GM13976 (cell line): ENCODE measurements around the gene FAF1.
"Not testable (repeated sequence)": the region's sequence is repeated elsewhere in the genome, so short reads cannot be mapped to it uniquely, and the experiment has no call there.

Source experiments
- DNase-seq: peaks from one replicate; pipeline ENCODE4 v3.0.0; 2012; ENCODE audit warnings: low spot score
- in situ Hi-C: fragments of 300-500 bp; cut with MboI; formaldehyde crosslinking; loops from one replicate; pipeline ENCODE4 v1.12.0; 2022; ENCODE audit warnings: low sequenced_read_pairs, mixed read lengths, inconsistent platforms; ENCODE audit not compliant: unreplicated experiment
- TF ChIP-seq, protein P1 (sequence below): IDR thresholded peaks from 2 replicates; pipeline ENCODE4 v1.5.1; 2012; ENCODE audit warnings: borderline replicate concordance, mild to moderate bottlenecking; ENCODE audit not compliant: insufficient read depth; ENCODE audit errors: extremely low read depth, missing control alignments, control extremely low read depth

Gene FAF1

DNA sequence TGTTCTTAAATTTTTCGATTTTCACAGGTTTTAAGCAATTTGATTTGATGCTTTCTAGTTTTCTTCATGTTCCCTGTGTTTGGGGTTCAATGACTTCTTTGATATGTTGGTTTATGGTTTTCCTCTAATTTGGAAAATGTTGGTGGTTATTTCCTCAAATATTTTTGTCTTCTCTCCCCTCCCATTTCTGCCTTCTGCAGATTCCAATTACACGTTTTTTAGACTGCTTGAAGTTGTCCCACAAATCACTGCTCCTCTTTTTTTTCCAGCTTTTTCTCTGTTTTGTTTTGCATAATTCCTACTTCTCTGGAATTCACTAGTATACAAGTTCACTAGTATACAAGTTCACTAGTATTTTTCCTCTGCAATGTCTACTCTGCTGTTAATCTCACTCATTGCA is 61.3 kb downstream of the FAF1 start:
- in situ Hi-C loops, result no loop called here
- TF ChIP-seq, protein P1, sequence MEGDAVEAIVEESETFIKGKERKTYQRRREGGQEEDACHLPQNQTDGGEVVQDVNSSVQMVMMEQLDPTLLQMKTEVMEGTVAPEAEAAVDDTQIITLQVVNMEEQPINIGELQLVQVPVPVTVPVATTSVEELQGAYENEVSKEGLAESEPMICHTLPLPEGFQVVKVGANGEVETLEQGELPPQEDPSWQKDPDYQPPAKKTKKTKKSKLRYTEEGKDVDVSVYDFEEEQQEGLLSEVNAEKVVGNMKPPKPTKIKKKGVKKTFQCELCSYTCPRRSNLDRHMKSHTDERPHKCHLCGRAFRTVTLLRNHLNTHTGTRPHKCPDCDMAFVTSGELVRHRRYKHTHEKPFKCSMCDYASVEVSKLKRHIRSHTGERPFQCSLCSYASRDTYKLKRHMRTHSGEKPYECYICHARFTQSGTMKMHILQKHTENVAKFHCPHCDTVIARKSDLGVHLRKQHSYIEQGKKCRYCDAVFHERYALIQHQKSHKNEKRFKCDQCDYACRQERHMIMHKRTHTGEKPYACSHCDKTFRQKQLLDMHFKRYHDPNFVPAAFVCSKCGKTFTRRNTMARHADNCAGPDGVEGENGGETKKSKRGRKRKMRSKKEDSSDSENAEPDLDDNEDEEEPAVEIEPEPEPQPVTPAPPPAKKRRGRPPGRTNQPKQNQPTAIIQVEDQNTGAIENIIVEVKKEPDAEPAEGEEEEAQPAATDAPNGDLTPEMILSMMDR, result no peak

DNA sequence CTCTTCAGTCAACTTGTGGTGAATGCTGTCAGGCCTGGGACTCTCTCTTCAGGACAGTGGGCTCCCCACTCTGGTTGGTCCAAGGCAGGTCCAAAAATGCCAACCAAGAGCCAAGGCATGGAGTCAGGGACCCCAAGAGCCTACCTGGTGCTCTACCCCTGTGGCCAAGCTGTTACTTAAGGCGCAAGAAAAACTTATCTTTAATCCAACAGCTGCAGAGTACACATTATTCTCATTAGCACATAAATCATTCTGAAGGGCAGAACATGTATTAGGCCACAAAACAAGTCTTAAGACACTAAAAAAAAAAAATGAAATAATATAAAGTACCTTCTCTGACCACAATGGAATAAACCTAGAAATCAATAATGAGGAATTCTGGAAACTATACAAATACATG is 65.7 kb downstream of the FAF1 start:
- in situ Hi-C loops, result no loop called here
- TF ChIP-seq, protein P1, result no peak
- no peak for DNase-seq

More for the DNA sequence above, 61.3 kb downstream of the FAF1 start:
- DNase-seq, result no peak

DNA sequence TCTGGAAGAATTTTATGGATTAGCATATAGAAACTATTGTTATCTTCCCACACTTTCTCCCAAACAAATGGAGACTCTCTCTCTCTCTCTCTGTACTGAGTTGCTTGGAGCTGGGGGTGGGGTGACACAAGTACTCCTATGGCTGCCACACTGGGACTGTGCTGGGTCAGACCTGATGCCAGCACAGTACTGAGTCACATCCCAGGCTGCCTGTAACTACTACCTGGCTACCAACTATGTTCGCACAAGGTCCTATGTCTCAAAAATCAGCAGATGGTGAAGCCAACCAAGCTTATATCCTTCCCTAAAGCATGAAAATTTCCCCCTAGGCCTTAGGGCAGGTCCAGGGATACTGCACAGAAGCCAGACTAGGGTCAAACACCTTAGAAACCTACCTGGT is 66.6 kb downstream of the FAF1 start:
- TF ChIP-seq, protein P1, result no peak
- DNase-seq, result no peak
- in situ Hi-C loops, result no loop called here

DNA sequence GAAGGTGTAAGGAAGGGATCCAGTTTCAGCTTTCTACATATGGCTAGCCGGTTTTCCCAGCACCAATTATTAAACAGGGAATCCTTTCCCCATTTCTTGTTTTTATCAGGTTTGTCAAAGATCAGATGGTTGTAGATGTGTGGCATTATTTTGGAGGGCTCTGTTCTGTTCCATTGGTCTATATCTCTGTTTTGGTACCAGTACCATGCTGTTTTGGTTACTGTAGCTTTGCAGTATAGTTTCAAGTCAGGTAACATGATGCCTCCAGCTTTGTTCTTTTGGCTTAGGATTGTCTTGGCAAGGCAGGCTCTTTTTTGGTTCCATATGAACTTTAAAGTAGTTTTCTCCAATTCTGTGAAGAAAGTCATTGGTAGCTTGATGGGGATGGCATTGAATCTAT is 72.5 kb downstream of the FAF1 start:
- in situ Hi-C loops, DNase-seq: not testable (repeated sequence)

DNA sequence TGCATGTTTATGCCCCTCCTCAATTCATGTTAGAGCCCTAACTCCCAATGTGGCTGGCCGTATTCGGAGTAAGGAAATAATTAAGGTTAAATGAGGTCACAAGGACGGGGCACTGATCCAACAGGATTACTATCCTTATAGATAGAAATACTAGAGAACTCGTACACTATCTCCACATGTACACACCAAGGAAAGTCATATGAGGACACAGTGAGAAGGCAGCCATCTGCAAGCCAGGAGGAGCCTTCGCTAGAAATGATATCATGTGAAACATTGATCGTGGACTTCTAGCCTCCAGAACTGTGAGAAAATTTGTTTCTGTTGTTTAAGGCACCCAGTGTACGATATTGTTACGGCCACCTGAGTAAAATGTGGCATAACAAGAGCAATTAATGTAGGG is 79.7 kb downstream of the FAF1 start:
- TF ChIP-seq, protein P1, result no peak
- in situ Hi-C loops, result no loop called here
- DNase-seq, result no peak

DNA sequence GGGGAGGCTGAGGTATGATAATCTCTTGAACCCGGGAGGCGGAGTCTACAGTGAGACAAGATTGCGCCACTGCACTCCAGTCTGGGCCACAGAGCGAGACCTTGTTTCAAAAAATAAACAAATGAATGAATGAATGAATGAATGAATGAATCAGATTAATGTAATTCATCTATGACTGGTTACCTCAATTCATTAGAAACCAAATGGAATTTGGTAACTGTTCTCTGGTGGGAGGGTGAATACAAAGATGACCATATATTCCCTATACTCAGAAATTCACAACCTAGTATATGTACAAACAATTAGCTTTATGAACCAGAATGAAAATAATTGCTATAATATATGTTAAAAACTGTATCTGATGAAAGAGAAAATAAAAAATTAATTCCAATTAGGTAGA is 80.9 kb downstream of the FAF1 start:
- DNase-seq, result no peak
- in situ Hi-C loops, result loop anchor here (10.0 kb wide), 1 partner anchor 306 kb away; no protein-coding TSS in a partner anchor
- TF ChIP-seq, protein P1, result no peak

DNA sequence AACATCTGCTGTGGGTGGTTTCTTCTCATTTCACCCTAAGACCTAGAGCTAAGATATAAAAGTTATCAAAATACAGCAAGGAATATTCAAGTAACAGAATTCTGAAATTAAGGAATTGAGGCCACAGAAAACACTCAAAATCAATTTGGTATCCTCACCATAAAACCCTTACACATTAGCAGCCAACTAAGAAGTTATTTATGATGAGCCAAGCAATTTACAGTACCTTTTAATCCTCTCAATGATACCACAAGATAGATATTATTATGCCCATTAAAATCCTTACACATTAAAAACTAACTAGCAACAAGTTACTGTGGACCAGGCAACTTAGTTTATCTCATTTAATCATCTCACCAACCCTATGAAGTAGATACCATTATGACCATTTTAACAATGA is 81.6 kb downstream of the FAF1 start:
- TF ChIP-seq, protein P1, result no peak
- no peak for DNase-seq
- in situ Hi-C loops, result loop anchor here (10.0 kb wide), 1 partner anchor 306 kb away; no protein-coding TSS in a partner anchor
